NCI-H2196 (cell line): ENCODE data around the gene SLC26A5.

Experiments
- DNase-seq: peaks from one replicate; lab custom pipeline; 2025; ENCODE audit not compliant: unreplicated experiment; lab: John Stamatoyannopoulos, UW

Gene SLC26A5

GRCh38 chr7:103348452-103348851, 97.6 kb downstream of the SLC26A5 start:
- DNase-seq: no peak

- DNase-seq: peak; percentile 88
These were observed 98.3 kb downstream of the SLC26A5 start, which contains the start of gene PSMC2 for GRCh38 chr7:103347507-103348267. PSMC2 (plus strand) TSS chr7:103347643; CDS start chr7:103347712, 69 bp downstream.

GRCh38 chr7:103346396-103346795, 99.6 kb downstream of the SLC26A5 start:
- no peak for DNase-seq

- DNase-seq: peak; percentile 91
These were observed 101.4 kb downstream of the SLC26A5 start, which contains the start of gene DNAJC2 for GRCh38 chr7:103344453-103345149. DNAJC2 (minus strand) TSS chr7:103344767; CDS start chr7:103344622, 145 bp downstream.

GRCh38 chr7:103343758-103344452, 102.1 kb downstream of the SLC26A5 start:
- DNase-seq: no peak

GRCh38 chr7:103343332-103343731, 102.7 kb downstream of the SLC26A5 start:
- no peak for DNase-seq

GRCh38 chr7:103341466-103341865, 104.5 kb downstream of the SLC26A5 start:
- DNase-seq: no peak

GRCh38 chr7:103338864-103339263, 107.1 kb downstream of the SLC26A5 start:
- DNase-seq: no peak

- no peak for DNase-seq
These were observed 109.2 kb downstream of the SLC26A5 start for GRCh38 chr7:103336761-103337160.

- no peak for DNase-seq
These were observed 120.3 kb downstream of the SLC26A5 start for GRCh38 chr7:103325744-103326143.
